Activated effector memory CD4-positive, alpha-beta T cell treated with anti-CD3 and anti-CD28 coated beads, Interleukin-2, amount 50 U/mL, for 16 hours (primary cell): ENCODE measurements around the gene IFNAR1.
"Not testable (repeated sequence)": the region's sequence is repeated elsewhere in the genome, so short reads cannot be mapped to it uniquely, and the experiment has no call there.

Experiments
- DNase-seq: peaks from one replicate; pipeline ENCODE4 v3.0.0-alpha.2; 2020

Gene IFNAR1

DNA sequence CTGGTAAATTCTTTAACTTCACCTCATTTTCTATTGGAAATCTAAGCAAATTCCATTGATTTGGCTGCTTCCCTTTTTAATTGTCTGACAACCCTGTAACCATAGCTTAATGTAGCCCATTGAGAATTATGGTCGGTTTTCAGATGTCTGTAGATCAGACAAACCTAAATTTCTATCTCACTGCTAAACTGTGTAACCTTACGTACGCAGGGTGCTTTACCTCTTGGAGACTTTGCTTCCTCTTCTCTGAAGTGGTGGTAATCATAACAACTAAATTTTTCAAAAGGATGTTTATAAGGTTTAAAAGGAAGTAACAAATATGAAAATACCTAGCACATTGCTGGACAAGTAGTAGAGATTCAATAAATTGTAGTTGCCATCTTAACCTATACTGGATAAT is 25.9 kb downstream of the IFNAR1 start:
- no peak for DNase-seq

DNA sequence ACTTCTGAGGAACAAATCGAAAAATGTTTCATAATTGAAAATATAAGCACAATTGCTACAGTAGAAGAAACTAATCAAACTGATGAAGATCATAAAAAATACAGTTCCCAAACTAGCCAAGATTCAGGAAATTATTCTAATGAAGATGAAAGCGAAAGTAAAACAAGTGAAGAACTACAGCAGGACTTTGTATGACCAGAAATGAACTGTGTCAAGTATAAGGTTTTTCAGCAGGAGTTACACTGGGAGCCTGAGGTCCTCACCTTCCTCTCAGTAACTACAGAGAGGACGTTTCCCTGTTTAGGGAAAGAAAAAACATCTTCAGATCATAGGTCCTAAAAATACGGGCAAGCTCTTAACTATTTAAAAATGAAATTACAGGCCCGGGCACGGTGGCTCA is 30.6 kb downstream of the IFNAR1 start:
- DNase-seq, result no peak

DNA sequence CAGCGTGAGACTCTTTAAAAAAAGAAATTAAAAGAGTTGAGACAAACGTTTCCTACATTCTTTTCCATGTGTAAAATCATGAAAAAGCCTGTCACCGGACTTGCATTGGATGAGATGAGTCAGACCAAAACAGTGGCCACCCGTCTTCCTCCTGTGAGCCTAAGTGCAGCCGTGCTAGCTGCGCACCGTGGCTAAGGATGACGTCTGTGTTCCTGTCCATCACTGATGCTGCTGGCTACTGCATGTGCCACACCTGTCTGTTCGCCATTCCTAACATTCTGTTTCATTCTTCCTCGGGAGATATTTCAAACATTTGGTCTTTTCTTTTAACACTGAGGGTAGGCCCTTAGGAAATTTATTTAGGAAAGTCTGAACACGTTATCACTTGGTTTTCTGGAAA is 31.2 kb downstream of the IFNAR1 start:
- no peak for DNase-seq

DNA sequence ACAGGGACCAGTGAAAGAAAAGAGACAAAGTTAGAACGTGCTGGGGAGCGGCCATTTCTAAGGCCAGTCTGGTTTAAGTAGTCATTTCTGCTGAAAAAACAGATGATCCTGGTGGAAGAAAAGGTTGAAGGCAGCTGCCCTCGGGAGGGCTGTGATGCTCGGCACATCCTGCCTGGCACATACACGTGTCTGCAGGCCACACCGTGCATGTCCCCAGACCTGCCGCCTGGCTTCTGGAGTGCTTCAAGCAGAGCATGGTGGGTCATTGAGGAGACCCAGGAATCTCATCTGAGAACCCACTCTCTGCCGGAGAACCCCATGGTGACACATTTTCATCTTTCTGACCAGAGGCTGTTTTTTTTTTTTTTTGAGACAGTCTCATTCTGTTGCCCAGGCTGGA is 32.4 kb downstream of the IFNAR1 start:
- DNase-seq, result no peak

DNA sequence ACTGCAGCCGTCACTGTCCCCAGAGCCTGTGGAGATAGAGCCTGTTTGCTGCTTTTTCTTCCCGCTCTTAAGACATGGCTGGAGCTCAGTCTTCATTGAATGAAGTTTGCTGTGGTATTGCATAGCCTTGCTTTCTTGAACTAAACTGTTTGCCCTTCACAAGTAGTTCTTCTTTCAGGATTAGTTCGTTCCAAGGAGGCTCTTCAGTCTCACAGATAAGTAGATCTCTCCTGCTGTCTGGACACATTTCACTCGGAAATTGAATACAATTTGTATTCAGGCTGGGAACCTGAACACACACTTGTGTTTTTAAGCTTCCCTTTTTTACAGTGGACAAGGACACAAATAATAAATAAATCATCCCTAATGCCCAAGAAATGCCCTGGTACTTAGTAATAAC is 34.7 kb downstream of the IFNAR1 start:
- no peak for DNase-seq

DNA sequence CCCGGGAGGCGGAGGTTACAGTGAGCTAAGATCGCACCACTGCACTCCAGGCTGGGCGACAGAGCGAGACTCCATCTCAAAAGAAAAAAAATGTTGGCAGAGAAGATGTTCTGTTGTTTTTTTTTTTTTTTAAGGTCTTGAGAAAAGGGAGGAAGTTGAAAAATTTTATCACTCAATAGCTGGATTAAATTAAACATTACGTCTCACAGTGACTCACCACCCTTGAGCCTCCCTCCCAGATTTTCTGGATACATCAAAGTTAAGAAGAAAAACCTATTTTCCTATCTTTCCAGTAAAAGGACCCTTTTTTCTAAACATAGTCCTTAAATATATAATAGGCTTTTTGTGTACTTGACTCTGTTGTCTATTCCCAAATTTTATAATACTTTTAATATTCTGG is 35.5 kb downstream of the IFNAR1 start:
- DNase-seq, result no peak

DNA sequence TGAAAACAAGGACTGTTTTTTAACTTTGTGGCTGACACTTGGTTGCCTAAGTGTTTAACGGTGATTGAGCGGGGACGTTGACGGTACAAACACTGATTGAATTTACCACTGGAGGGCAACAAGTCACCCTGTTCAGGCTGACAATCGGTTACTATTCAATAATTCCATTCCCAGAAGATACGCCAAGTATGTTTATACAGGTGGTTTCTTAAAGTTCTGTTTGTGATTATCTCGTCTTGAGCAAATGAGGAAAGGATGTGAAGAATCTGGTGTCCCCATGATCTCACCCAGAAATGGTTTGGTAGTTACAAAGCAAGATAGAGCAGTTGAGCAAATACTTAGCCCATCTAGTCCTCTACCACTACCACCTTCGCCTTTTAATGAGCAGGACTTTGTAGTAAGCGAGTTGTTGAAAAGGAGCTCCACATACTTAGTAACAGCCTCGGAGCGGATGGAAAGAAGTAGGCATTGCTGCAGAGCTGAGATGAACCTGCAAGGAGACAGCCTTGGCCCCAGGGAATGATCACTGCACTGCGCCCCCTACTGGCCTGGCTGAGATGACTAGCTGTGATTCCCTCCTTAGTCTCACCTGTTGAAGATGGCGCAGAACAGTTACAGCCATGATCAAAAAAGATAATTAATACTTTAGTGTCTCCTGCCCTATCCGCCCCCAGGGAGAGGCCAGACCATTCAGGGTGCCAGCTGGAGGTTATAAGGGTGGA is 36.3 kb downstream of the IFNAR1 start:
- DNase-seq, result peak; percentile 96

DNA sequence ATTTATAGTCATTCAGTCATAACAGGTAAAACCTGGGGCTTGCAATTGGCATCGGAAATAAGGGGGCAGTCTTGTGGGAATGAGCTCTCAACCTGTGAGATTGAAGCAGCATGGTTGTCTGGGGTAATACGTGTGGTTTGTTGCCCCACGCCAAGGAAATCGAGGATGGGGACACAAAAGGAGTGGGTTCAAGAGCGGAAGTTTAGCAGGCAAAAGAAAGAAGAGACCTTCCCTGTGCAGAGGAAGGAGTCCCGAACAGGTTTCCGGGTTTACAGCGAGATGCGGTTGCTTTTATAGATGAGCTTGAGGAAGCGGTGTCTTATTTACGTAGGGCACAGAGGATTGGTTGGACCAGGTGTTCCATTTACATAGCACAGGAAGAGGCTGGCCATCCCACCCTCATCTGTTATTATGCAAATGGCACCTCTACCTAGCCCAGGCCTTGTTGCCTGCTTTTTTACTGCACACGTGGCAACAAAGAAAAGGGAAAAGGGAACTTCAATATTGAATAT is 37.3 kb downstream of the IFNAR1 start:
- peak; percentile 85 for DNase-seq

DNA sequence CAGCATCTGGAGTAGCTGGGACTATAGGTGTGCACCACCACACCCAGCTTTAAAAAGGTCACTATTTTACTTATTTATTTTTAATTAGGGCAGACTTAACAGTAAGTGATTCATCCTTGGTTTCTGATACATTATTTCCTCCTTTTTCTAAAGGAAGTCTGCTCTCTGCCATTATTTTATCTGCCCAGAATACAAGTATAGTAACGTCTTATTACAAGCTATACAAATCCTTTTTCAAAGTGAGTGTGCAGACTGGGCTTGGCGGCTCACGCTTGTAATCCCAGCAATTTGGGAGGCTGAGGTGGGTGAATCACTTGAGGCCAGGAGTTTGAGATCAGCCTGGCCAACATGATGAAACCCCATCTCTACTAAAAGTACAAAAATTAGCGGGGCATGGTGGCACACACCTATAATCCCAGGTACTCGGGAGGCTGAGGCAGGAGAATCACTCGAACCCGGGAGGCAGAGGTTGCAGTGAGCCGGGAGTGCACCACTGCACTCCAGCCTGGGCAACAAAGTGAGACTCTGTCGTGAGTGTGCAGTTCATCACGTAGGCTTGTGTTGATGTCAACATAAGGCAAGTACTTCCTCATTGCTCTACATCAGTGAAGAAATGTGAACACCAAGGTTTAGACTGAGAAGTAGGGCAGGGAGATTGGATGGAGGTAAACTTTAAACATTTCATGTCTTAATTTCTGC is 39.3 kb downstream of the IFNAR1 start:
- not testable (repeated sequence) for DNase-seq

DNA sequence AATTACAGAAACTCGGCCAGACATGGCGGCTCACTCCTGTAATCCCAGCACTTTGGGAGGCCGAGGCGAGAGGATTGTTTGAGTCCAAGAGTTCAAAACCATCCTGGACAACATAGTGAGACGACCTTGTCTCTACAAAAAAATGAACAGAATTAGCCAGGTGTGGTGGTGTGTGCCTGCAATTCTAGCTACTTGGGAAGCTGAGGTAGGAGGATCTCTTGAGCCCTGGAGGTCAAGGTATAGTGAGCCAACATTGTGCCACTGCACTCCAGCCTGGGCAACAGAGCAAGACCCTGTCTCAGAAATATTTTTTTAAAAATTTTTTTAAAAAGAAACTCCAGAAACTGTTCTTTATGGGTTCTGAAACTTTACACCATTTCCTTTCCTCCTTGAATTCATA is 40.1 kb downstream of the IFNAR1 start:
- no peak for DNase-seq

DNA sequence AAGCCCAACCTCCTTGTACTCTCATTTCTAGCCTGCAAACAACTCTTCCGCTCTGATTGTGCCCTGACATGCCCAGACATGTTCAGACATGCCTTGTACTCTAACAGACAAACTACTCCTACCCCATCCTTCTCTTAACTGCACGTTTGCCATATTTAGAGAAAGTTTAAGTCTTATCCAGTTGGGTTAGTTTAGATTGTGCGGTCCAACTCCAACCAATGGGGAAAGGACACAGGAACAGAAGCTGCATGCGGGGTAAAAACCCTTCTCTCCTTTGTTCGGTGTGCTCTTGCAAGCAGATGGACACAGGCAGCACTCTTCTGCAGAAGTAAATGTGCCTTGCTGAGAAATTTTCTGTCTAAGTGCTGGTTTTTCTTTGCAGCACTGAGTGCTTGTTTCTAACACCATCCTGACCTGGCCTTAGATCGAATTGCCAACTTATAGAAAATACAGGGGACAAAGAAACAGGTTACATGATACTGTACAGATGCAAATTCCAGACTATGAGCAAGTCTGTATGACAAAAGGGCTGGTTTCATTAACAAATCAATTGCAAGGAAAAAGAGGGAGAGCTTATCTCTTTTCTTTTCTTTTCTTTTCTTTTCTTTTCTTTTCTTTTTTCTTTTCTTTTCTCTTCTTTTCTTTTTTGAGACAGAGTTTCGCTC is 42.7 kb downstream of the IFNAR1 start:
- DNase-seq, result no peak

DNA sequence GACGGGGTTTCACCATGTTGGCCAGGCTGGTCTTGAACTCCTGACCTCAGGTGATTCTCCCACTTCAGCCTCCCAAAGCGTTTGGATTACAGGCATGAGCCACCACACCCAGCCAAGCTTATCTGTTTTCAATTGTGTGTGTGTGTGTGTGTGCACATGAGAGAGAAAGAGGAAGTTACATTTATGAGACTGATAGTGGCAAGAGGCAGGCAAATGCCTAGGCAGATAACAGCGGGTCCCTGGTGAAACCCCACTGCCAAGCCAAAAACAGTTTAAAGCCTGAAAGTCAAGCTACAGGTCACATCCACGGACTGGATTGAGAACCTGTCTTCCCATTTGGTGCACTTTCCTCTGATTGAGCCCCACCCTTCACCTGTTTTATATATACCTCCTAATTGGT is 43.4 kb downstream of the IFNAR1 start:
- peak; percentile 28 for DNase-seq

DNA sequence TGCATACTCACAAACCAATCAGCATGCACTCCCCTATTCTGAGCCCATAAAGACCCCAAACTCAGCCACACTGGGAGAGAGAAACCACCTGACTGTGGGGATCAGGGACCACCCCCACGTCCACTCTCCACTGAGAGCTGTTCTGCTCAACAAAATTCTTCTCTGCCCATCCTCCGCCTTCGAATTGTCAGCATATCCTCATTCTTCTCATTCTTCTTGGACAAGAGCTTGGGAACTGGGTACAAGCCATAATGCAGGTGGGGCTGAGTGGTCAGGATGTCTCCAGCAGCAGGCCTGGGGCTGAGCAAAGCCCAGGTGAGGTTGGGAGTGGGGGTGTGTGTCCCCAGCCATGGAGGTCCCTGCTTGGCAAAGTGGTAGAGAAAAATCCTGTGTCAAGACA is 43.8 kb downstream of the IFNAR1 start:
- peak; percentile 22 for DNase-seq

DNA sequence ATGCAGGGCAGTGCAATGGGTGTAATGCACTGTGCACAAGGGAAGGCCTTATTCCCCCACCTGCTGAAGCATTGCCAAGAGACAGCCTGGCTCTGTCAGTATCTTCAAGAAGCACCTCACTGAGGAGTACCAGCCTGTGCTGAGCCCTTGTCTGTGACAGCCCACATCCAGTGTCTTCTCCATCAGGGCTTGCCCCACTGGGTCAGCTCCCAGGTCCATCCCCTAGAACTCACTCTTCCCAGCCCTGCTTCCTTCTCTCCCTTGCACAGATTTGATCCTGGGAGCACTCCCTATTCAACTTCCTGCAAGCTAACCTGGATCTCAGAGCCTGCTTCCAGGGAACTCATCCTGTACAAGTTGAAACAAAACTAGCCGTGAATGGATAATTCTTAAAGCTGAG is 44.8 kb downstream of the IFNAR1 start:
- peak; percentile 52 for DNase-seq

DNA sequence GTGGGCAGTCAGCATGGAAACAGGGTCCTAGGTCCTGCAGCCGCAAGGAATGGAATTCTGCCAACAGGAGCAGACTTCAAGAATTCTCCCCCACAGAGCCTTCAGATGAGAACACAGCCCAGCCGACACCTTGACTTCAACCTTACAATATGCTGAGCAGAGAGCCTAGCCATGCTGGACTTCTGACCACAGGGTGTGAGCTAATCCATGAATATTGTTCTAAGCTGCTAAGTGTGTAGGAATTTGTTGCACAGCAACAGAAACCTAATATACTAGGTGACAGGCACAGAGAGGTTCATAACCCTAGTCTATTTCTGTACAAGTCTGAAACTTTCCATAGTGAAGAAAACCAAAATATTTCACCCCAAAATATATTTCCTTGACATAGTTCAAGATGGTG is 45.5 kb downstream of the IFNAR1 start:
- DNase-seq, result peak; percentile 24

DNA sequence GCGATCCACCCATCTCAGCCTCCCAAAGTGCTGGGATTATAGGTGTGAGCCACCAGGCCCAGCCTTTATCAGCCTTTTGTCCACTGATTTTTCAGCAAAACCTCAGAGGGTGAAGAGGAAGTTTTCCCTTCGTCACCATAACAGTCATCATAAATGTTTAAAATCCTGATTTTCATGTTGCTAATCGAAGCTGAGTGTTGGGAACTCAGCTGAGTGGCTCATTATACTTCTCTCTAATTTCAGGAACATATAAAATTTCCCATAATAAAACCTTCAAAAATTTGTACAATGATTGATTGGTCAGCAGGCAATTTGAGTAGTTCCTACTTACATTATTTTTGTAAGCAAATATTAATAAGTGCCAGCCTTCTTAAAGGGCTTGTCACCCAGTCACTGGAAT is 46.6 kb downstream of the IFNAR1 start:
- no peak for DNase-seq

DNA sequence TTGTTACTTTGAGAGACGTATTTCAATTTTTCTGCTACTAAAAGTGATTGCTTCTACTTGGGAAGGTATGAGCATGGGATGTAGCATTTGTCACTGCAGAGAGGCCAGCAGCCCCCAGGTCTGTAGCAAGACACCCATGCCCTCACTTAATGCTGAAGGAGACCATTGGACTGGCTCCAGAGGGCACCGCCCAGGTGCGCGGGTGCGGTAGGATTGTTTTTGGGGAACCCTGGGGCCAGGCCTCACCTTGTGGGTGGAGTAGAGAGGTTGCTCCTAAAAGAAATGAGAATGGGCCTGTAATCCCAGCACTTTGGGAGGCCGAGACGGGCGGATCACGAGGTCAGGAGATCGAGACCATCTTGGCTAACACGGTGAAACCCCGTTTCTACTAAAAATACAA is 47.8 kb downstream of the IFNAR1 start:
- DNase-seq, result peak; percentile 16

DNA sequence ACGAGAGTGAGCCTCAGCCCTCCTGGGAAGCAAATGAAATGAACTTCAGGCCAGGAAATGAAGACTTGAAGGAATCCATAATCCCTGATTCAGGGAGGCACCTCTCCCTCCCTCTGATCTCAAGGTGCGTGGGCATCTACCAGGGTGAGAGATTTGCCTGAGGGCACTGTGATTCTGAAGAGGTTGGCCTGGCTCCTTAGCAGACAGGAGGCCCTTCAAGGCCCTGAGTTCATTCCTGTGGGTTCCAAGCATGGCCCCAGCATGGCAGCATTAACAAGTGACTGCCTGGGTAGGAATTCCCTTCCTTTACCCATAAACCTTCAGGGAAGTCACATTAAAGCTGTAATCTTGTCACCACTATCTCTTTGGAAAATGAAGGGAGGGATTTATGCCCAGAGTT is 48.7 kb downstream of the IFNAR1 start:
- peak; percentile 22 for DNase-seq

DNA sequence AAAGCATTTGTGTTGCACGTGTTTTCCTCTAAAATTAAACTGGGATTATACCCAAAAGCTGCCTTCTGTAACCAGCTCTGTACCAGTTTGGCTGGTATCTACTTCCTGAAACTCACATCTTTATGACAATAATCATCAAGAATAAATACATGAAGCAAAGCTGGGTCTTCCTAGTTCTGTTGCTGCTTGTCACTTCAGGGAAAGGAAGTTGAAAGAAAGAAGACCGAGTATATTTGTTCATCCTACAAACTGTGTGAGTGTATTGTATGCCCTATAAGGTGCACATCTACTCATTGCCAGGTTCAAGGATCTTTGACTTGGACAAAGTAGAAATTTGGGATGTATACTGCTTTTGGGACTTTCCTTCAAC is 49.3 kb downstream of the IFNAR1 start:
- no peak for DNase-seq

DNA sequence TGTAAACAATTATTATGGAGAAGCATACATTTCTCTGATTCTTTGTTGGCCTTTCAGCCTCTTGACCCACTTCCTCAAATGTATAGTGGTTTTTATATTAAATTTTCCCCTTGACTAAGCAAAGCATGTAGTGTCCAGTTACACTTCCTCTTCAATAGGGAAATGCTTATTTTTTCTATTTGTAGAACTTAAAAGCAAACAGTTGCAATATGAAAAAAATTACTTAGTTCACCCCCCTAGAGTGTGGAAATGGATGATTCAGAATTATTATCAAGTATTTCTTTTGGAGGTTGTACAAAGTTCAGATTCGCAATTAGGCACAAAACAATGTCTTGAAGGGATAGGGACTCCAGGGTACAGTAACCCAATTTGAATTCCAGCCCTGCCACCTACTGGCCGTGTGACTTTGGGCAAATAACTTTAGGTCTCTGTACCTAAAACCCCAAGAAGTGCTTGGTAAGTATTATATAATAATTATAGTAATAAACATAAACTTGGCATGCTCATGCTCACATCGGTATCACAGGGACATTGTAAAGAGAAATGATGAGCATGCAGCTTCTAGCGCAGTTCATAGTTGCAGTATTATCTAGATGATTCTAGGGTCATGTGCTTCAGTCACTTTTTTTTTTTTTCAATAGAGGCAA is 49.8 kb downstream of the IFNAR1 start:
- peak; percentile 84 for DNase-seq

DNA sequence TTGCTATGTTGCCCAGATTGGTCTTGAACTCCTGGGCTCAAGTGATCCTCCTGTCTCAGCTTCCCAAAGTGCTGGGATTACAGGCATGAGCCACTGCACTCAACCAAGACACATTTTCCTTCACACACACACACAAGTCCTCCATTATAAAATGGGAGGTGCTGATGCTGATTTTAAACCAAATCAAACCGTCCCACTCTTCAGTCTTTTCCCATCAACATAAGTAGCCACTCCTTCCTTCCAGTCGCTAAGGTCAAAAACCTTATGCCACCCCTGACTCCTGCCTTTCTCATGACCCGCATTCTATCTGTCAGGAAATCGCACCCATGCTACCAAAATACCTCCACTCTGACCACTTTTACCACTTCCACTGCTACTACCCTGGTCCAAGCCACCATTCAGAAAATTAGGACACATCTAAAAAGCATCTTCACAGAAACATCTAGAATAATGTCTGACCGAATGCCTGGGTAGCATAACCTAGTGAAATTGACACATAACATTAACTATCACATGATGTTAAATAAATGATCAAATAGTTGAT is 50.4 kb downstream of the IFNAR1 start:
- peak; percentile 14 for DNase-seq

DNA sequence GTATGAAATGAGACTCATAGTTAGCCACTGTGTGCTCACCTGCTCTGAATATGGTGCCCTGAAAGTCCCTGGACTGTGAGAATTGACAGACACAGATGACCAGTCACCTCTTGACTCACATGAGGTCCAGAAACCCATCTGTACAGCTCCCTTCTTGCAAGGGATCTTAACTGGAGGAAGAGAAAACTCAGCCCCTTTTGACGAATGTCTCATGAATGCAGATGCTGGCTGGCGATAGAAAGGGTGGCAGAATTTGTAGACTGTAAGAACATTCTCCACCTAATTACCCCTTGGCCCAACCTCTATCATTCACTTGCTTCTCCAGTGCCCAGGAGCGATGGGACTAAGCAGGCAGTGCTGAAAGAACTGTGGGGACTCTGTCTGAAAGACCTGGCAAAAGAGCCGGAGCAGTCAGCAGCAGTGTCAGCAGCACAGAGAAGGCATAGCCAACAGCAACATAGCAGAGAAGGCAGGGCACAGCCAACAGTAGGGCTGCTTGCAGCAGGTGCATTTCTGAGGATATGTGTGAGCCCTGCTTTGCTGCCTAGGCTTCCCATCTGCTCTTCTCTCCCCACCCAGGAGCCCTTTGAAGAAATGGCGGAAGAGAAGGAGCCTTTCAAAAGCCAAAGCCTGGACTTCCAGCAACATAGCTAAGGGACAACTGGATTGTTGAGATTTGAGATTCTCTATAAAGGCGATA is 52.6 kb downstream of the IFNAR1 start:
- DNase-seq, result peak; percentile 51

DNA sequence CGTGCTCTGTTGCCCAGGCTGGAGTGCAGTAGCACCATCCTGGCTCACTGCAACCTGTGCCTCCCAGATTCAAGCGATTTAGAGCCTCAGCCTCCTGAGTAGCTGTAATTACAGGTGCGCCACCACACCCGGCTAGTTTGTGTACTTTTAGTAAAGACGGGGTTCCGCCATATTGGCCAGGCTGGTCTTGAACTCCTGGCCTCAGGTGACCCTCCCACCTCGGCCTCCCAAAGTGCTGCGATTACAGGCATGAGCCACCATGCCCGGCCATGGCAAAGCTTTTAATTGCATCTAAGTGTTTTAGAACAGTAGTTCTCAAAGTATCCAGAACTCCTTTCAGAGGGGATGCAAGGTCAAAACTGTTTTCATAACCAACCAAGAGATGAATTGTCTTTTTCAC is 53.3 kb downstream of the IFNAR1 start:
- peak; percentile 50 for DNase-seq
